ENCODE measurements around the gene KEAP1.

GRCh38 chr19:10544242-10544752 lies 41.1 kb upstream of the KEAP1 start:
- TF ChIP-seq POLR2A (IDR thresholded peaks at IDR 0.05) = no peak
- no peak for TF ChIP-seq CTCF (IDR thresholded peaks at IDR 0.05)

All from thyroid gland (tissue), 4 donors.